ENCODE data around the gene CMSS1. TPM values are rescaled to one million over a fixed set of nuclear protein-coding genes. Genes with fewer than 3 reads are reported as not detected.

The CMSS1 gene
- total and polyA plus RNA-seq, 3 donors from 2014 or later: 24.6 to 47.9 (median 24.9) TPM

DNA sequence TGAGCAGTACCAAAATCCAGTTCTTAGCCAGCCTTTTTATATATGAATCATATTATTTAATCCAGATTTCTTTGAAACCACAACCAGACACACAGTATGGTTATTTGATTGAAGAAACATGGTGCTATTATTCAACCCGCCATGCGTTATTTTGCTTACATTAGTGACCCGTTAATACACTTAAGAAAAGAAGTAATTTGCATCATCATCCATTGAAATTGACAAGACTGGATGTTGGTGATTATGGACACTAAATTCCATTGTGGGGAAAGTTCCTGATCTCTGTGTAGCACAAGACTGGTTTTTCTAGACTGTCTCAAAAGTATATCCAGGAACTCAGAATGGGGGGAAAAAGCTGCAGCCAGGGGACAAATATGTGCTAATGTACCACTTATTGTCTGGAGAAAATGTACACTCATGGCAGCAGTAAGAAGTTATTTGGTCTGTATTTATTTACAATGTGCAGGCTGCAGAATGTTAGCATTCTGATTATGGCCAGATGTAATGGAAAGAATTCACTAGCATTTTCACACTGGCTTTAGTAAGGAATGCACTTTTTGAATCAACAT lies 216.3 kb downstream of the CMSS1 start:
- 93 to 95% methylated on average over 3 of the region's 3 CpGs for WGBS, 2 donors
- Histone ChIP-seq H3K4me1 (peaks cover 8% of the 10 kb centered on the region), H3K4me3 (no peak overlapping the region), H3K27ac (no peak overlapping the region), H3K9me3 (no peaks in the 10 kb centered on the region), H3K27me3 (no peaks in the 10 kb centered on the region), H3K36me3 (ENCODE audit: low read depth, missing control alignments) (no peaks in the 10 kb centered on the region)
- intact Hi-C loops (cut with DNase I; ENCODE audit: low total_unique reads): no loop called here
- TF ChIP-seq POLR2A (IDR thresholded peaks at IDR 0.05): no peak
- TF ChIP-seq, protein P1, sequence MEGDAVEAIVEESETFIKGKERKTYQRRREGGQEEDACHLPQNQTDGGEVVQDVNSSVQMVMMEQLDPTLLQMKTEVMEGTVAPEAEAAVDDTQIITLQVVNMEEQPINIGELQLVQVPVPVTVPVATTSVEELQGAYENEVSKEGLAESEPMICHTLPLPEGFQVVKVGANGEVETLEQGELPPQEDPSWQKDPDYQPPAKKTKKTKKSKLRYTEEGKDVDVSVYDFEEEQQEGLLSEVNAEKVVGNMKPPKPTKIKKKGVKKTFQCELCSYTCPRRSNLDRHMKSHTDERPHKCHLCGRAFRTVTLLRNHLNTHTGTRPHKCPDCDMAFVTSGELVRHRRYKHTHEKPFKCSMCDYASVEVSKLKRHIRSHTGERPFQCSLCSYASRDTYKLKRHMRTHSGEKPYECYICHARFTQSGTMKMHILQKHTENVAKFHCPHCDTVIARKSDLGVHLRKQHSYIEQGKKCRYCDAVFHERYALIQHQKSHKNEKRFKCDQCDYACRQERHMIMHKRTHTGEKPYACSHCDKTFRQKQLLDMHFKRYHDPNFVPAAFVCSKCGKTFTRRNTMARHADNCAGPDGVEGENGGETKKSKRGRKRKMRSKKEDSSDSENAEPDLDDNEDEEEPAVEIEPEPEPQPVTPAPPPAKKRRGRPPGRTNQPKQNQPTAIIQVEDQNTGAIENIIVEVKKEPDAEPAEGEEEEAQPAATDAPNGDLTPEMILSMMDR (IDR thresholded peaks at IDR 0.05): no peak
- no peak for DNase-seq

DNA sequence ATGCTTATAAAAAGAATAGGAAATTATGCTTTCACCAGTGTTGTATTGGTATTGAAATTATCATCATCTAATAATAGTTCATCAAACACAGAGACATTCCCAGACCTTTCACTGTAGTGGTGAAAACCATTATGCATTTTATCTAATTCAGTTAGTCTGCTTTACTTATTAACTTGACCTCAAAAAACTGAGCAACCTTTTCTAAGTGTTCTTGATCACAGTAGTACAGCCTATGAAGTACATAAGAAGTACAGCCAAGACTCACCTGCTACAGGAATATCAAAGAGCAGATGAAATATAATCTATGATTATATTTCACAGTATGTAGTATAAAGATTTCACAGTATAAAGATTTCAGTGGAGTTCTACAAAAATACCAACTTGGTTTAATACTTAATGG lies 221.4 kb downstream of the CMSS1 start:
- TF ChIP-seq, protein P1 (IDR thresholded peaks at IDR 0.05): no peak
- no peak for TF ChIP-seq POLR2A (IDR thresholded peaks at IDR 0.05)
- Histone ChIP-seq H3K27me3 (no peaks in the 10 kb centered on the region), H3K4me1 (peaks cover 34% of the 10 kb centered on the region), H3K36me3 (ENCODE audit: low read depth, missing control alignments) (no peaks in the 10 kb centered on the region), H3K27ac (no peak overlapping the region), H3K4me3 (no peak overlapping the region), H3K9me3 (no peaks in the 10 kb centered on the region)
- DNase-seq: no peak
- intact Hi-C loops (cut with DNase I; ENCODE audit: low total_unique reads): no loop called here

DNA sequence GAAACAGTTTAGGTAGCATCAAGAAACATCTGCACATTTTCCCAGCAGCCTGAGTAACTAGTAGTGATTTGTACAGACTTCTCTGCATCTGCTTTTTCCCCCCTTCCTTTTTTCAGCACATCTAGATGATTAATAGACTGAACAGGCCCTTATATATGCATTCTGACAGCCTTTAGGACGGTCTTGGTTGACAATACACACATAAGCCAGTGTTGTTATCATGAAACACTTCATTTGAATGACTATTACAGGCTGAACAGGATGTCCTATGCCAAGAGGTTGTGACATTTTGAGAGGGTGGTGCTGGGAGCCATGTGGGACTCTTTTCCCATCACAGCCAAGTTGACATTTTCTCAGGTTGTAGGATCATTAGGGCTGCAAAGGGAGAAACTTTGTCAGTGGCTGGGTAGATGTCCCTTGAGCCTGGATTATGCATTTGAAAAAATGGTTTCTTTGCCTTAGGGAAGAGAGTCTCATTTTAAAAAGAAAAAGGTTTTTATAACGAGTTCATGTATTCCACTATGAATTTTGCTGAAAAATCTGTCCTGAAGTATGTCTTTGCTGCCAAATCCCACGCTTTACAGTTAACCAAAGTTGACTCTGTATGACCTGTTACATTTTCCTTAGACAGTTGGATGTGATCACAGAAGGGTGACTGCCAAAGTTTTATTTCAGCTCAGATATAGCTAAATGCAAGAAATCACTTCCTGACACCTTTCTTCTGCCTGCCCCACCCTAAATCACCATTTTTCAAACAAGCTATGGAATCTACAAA lies 223.0 kb downstream of the CMSS1 start:
- no peaks in the 10 kb centered on the region for H3K36me3 ChIP-seq (ENCODE audit: low read depth, missing control alignments)
- DNase-seq: no peak
- whole genome bisulfite sequencing, 2 donors: 39 to 47% methylated on average over 3 of the region's 3 CpGs
- peak overlapping the region; percentile 53 to 82 for H3K27ac ChIP-seq
- TF ChIP-seq POLR2A (IDR thresholded peaks at IDR 0.05): no peak
- TF ChIP-seq, protein P1 (IDR thresholded peaks at IDR 0.05): no peak
- H3K9me3 ChIP-seq: no peaks in the 10 kb centered on the region
- peaks cover 37% of the 10 kb centered on the region for H3K4me1 ChIP-seq
- H3K4me3 ChIP-seq: no peak overlapping the region
- intact Hi-C loops (cut with DNase I; ENCODE audit: low total_unique reads): no loop called here
- H3K27me3 ChIP-seq: no peaks in the 10 kb centered on the region

DNA sequence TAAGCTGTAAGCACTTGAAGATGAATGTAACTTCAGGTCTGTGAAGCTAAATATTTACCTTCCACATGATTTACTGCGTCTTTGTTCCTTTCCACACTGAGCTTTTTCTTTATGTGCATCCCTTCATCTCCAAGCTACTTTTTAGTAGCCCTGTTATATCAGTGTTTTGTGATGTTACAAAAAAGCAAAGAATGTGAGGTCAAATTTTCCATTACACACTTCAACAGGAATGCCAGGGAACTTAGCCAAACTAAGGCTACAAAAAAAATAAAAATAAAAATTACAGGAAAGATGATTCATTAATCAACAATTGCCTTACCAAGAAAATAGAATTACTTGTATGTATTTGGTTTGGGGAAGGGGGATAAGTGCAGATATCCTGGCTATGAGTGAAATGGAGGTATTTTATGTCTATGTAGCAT lies 223.7 kb downstream of the CMSS1 start:
- Histone ChIP-seq H3K36me3 (ENCODE audit: low read depth, missing control alignments) (no peaks in the 10 kb centered on the region), H3K27ac (peak overlapping the region; percentile 53 to 82), H3K4me3 (no peak overlapping the region), H3K4me1 (peaks cover 44% of the 10 kb centered on the region), H3K9me3 (no peaks in the 10 kb centered on the region), H3K27me3 (no peaks in the 10 kb centered on the region)
- intact Hi-C loops (cut with DNase I; ENCODE audit: low total_unique reads): no loop called here
- DNase-seq: no peak
- TF ChIP-seq, protein P1 (IDR thresholded peaks at IDR 0.05): no peak
- no peak for TF ChIP-seq POLR2A (IDR thresholded peaks at IDR 0.05)
- 34 to 45% methylated on average over 1 of the region's 1 CpG for WGBS, 2 donors
